ENCODE measurements around the gene RTL1.

The RTL1 gene

GRCh38 chr14:100866666-100867630, 36.6 kb downstream of the RTL1 start:
- DNase-seq (ENCODE audit: low read depth in 3 of 3): no peak

- DNase-seq (ENCODE audit: low read depth in 3 of 3): no peak
Observed at GRCh38 chr14:100865682-100866591, 37.6 kb downstream of the RTL1 start.

- DNase-seq (ENCODE audit: low read depth in 3 of 3): no peak
Observed at GRCh38 chr14:100864960-100865681, 38.4 kb downstream of the RTL1 start.

- no peak for DNase-seq (ENCODE audit: low read depth in 3 of 3)
Observed at GRCh38 chr14:100864206-100864605, 39.3 kb downstream of the RTL1 start.

GRCh38 chr14:100862793-100863192, 40.7 kb downstream of the RTL1 start:
- no peak for DNase-seq (ENCODE audit: low read depth in 3 of 3)

GRCh38 chr14:100862277-100862676, 41.2 kb downstream of the RTL1 start:
- no peak for DNase-seq (ENCODE audit: low read depth in 3 of 3)

- no peak for DNase-seq (ENCODE audit: low read depth in 3 of 3)
Observed at GRCh38 chr14:100861937-100862247, 41.6 kb downstream of the RTL1 start.

GRCh38 chr14:100861188-100861936, 42.2 kb downstream of the RTL1 start:
- DNase-seq (ENCODE audit: low read depth in 3 of 3): no peak

- no peak for DNase-seq (ENCODE audit: low read depth in 3 of 3)
Observed at GRCh38 chr14:100860556-100861187, 42.9 kb downstream of the RTL1 start.

GRCh38 chr14:100859781-100860180, 43.7 kb downstream of the RTL1 start:
- DNase-seq (ENCODE audit: low read depth in 3 of 3): no peak

GRCh38 chr14:100858838-100859220, 44.7 kb downstream of the RTL1 start:
- no peak for DNase-seq (ENCODE audit: low read depth in 3 of 3)

GRCh38 chr14:100857923-100858837, 45.3 kb downstream of the RTL1 start:
- no peak for DNase-seq (ENCODE audit: low read depth in 3 of 3)

GRCh38 chr14:100857233-100857922, 46.1 kb downstream of the RTL1 start:
- DNase-seq (ENCODE audit: low read depth in 3 of 3): no peak

- no peak for DNase-seq (ENCODE audit: low read depth in 3 of 3)
Observed at GRCh38 chr14:100856056-100856950, 47.2 kb downstream of the RTL1 start.

- DNase-seq (ENCODE audit: low read depth in 3 of 3): no peak
Observed at GRCh38 chr14:100855256-100855930, 48.1 kb downstream of the RTL1 start.

- no peak for DNase-seq (ENCODE audit: low read depth in 3 of 3)
Observed at GRCh38 chr14:100854435-100854834, 49.1 kb downstream of the RTL1 start.

- DNase-seq (ENCODE audit: low read depth in 3 of 3): no peak
Observed at GRCh38 chr14:100851946-100852620, 51.4 kb downstream of the RTL1 start.

Data from stimulated activated CD4-positive, alpha-beta T cell treated with anti-CD3 and anti-CD28 coated beads, TNF-alpha, amount 100 ng/mL, for 48 hours (primary cell).